Panc1 (cell line): Measurements from ENCODE around the gene IGLL5.

ENCODE experiments used
- POLR2AphosphoS5 ChIP-seq: IDR thresholded peaks from 2 replicates; pipeline ENCODE4 v1.6.1; 2012; ENCODE audit warnings: mild to moderate bottlenecking, low read depth, low read length, moderate library complexity
- REST ChIP-seq, 2 experiments: IDR thresholded peaks; 2 replicates each; pipeline ENCODE4 v1.6.1; 2011 to 2012; ENCODE audit warnings: low read depth in 2 of 2, control low read depth in 1 of 2, low read length in 1 of 2, mild to moderate bottlenecking in 1 of 2, moderate library complexity in 1 of 2; ENCODE audit not compliant: insufficient read depth in 1 of 2
- TCF7L2 ChIP-seq: IDR thresholded peaks from 2 replicates; pipeline ENCODE4 v1.6.1; 2011; ENCODE audit warnings: mild to moderate bottlenecking, low read depth, low read length, inconsistent platforms
- TF ChIP-seq, protein P1 (sequence below): fragments of 450-650 bp; IDR thresholded peaks from 2 replicates; pipeline ENCODE4 v1.5.1; 2017; ENCODE audit warnings: mild to moderate bottlenecking

DNA sequence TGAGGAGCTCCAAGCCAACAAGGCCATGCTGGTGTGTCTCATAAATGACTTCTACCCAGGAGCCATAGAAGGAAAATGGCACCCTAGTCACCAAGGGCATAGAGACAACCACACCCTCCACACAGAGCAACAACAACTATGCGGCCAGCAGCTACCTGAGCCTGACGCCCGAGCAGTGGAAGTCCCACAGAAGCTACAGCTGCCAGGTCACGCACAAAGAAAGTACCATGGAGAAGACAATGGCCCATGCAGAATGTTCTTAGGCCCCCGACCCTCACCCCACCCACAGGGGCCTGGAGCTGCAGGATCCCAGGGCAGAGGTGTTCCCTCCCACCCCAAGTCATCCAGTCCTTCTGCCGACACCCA lies 28.0 kb downstream of the IGLL5 start:
- TF ChIP-seq, protein P1, sequence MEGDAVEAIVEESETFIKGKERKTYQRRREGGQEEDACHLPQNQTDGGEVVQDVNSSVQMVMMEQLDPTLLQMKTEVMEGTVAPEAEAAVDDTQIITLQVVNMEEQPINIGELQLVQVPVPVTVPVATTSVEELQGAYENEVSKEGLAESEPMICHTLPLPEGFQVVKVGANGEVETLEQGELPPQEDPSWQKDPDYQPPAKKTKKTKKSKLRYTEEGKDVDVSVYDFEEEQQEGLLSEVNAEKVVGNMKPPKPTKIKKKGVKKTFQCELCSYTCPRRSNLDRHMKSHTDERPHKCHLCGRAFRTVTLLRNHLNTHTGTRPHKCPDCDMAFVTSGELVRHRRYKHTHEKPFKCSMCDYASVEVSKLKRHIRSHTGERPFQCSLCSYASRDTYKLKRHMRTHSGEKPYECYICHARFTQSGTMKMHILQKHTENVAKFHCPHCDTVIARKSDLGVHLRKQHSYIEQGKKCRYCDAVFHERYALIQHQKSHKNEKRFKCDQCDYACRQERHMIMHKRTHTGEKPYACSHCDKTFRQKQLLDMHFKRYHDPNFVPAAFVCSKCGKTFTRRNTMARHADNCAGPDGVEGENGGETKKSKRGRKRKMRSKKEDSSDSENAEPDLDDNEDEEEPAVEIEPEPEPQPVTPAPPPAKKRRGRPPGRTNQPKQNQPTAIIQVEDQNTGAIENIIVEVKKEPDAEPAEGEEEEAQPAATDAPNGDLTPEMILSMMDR, result no peak
- no peak for TF ChIP-seq REST (IDR thresholded peaks at IDR 0.05; ENCODE audit: insufficient read depth in 1 of 2, low read depth in 2 of 2, low read length in 1 of 2)
- no peak for TF ChIP-seq TCF7L2
- no peak for TF ChIP-seq POLR2AphosphoS5
